Vagina (tissue), 2 donors: ENCODE results near the gene ATP7B. TPM values are rescaled to one million over a fixed set of nuclear protein-coding genes. Genes with fewer than 3 reads are reported as not detected.

Experiments
- DNase-seq, 2 donors: peaks; one replicate each; pipeline ENCODE4 v3.0.0-alpha.2; 2017; ENCODE audit errors: extremely low spot score in 2 of 2
- H3K27ac ChIP-seq: fragments of 200-600 bp; sonication (generic); one replicate; pipeline ENCODE4 v1.5.1; 2019
- H3K27me3 ChIP-seq: fragments of 200-600 bp; sonication (generic); one replicate; pipeline ENCODE4 v1.5.1; 2019
- H3K36me3 ChIP-seq, 2 donors: fragments of 200-600 bp; sonication (generic); one replicate each; pipeline ENCODE4 v1.5.1; 2017 to 2019
- H3K4me1 ChIP-seq: fragments of 200-600 bp; sonication (generic); one replicate; pipeline ENCODE4 v1.5.1; 2019
- H3K4me3 ChIP-seq, 2 donors: fragments of 200-600 bp; sonication (generic); 1 replicate in 1 of 2; 2 replicates in 1 of 2; pipeline ENCODE4 v1.5.1; 2016 to 2019
- H3K9me3 ChIP-seq: fragments of 200-600 bp; sonication (generic); one replicate; pipeline ENCODE4 v1.5.1; 2019
- POLR2A ChIP-seq, 2 donors: fragments of 450-650 bp; IDR thresholded peaks; one replicate each; pipeline ENCODE4 v1.6.1; 2017; ENCODE audit warnings: antibody characterized with exemption in 2 of 2, mild to moderate bottlenecking in 2 of 2, moderate library complexity in 2 of 2
- POLR2AphosphoS5 ChIP-seq, 2 donors: sonication (generic); formaldehyde crosslinking; IDR thresholded peaks; one replicate each; pipeline ENCODE4 v1.9.0; 2017; ENCODE audit warnings: antibody characterized with exemption in 2 of 2, mild to moderate bottlenecking in 2 of 2, low read depth in 1 of 2; ENCODE audit not compliant: insufficient read depth in 1 of 2
- intact Hi-C: fragments of 100-400 bp; cut with DNase I; formaldehyde crosslinking; loops from one replicate; pipeline ENCODE4 v1.15.1; 2023
- total RNA-seq: library from RNA; depleted of rRNA; stranded (reverse); fragments of >200 nt; gene quantifications from one replicate; pipeline ENCODE4 v1.2.3, GENCODE V29; 2016
- TF ChIP-seq, protein P1 (sequence below), 3 experiments: fragments of 450-650 bp in 2 of 3; fragments of 200-600 bp in 1 of 3; sonication (generic) in 1 of 3; IDR thresholded peaks; one replicate each; pipeline ENCODE4 v1.5.1; 2017 to 2019; ENCODE audit warnings: antibody characterized with exemption in 3 of 3, mild to moderate bottlenecking in 2 of 3, moderate library complexity in 2 of 3

Gene ATP7B
- total RNA-seq, 1 donor from 2014 or later = 2.5 TPM

DNA sequence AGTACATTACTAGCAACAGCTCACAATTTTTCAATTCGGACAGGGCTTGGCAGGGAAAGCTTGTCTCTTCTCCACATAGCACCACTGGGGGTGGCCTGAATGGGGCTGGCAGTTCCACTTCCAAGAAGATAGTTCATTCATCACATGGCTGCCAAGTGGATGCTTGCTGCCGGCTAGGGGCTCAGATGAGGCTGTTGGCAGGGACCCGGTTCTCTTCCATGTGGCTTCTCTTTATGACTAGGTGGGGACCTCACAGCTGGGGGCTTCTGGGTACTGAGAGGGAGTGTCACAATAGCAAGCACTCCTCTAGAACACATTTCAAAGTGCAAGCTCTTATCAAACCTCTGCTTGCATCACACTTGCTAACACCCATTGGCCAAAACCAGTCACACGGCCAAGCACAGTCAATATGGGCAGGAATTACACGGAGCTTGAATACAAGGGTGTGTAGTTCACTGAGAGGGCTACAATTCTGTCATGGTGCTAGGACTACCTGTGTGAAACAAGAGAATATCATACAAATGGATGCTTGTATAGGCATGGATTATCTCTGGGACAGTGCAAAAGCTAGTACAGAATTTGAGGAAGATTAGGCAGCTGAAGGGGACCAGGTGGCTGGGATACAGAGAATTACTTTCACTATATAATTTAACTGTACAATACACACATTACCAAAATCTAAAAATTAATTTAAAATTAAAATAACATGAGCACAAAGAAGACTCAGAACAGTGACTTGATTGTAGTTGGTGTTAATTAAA, 32.3 kb downstream of the ATP7B start:
- Histone ChIP-seq H3K36me3 (no peaks in the 10 kb centered on the region), H3K4me1 (no peaks in the 10 kb centered on the region), H3K27me3 (no peaks in the 10 kb centered on the region), H3K4me3 (no peak overlapping the region), H3K27ac (no peak overlapping the region), H3K9me3 (no peaks in the 10 kb centered on the region)
- DNase-seq = peak in 1 of 2 donors; percentile 76
- intact Hi-C loops = no loop called here
- no peak for TF ChIP-seq POLR2A (IDR thresholded peaks at IDR 0.05)
- TF ChIP-seq POLR2AphosphoS5 (IDR thresholded peaks at IDR 0.05; ENCODE audit: insufficient read depth in 1 of 2, low read depth in 1 of 2) = no peak
- TF ChIP-seq, protein P1, sequence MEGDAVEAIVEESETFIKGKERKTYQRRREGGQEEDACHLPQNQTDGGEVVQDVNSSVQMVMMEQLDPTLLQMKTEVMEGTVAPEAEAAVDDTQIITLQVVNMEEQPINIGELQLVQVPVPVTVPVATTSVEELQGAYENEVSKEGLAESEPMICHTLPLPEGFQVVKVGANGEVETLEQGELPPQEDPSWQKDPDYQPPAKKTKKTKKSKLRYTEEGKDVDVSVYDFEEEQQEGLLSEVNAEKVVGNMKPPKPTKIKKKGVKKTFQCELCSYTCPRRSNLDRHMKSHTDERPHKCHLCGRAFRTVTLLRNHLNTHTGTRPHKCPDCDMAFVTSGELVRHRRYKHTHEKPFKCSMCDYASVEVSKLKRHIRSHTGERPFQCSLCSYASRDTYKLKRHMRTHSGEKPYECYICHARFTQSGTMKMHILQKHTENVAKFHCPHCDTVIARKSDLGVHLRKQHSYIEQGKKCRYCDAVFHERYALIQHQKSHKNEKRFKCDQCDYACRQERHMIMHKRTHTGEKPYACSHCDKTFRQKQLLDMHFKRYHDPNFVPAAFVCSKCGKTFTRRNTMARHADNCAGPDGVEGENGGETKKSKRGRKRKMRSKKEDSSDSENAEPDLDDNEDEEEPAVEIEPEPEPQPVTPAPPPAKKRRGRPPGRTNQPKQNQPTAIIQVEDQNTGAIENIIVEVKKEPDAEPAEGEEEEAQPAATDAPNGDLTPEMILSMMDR (IDR thresholded peaks at IDR 0.05) = no peak

DNA sequence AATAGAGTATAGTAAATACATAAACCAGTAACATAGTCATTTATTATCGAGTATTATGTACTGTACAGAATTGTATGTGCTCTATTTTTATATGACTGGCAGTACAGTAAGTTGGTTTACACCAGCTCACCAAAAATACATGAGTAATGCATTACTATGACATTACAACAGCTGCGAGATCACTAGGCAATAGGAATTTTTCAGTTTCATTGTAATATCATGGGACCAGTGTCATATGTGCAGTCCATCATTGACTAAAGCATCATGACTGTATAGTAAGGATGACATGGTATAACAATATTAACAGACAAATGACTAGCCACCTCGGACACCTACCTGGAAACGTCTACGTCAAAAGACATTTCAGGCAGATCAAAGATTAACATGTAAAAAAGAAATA, 33.6 kb downstream of the ATP7B start:
- H3K27me3 ChIP-seq = no peaks in the 10 kb centered on the region
- DNase-seq = no peak
- no peaks in the 10 kb centered on the region for H3K9me3 ChIP-seq
- H3K4me3 ChIP-seq = no peak overlapping the region
- no peaks in the 10 kb centered on the region for H3K36me3 ChIP-seq
- TF ChIP-seq POLR2A (IDR thresholded peaks at IDR 0.05) = no peak
- TF ChIP-seq, protein P1 (IDR thresholded peaks at IDR 0.05) = no peak
- no peak for TF ChIP-seq POLR2AphosphoS5 (IDR thresholded peaks at IDR 0.05; ENCODE audit: insufficient read depth in 1 of 2, low read depth in 1 of 2)
- intact Hi-C loops = no loop called here
- no peaks in the 10 kb centered on the region for H3K4me1 ChIP-seq
- H3K27ac ChIP-seq = no peak overlapping the region

DNA sequence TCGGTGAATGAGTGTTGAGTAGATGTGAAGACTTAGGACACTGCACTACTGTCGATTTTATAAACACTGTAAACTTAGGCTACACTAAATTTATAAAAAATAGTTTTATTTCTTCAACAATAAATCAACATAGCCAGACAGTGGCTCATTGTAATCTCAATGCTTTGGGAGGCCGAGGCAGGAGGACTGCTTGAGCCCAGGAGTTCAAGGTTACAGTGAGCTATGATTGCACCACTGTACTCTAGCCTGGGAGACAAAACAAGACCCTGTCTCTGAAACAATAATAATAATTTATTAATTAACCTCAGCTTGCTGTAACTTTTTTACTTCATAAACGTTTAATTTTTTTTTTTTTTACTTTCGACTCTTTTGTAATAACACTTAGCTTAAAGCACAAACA, 34.4 kb downstream of the ATP7B start:
- Histone ChIP-seq H3K9me3 (no peaks in the 10 kb centered on the region), H3K27me3 (no peaks in the 10 kb centered on the region), H3K27ac (no peak overlapping the region), H3K4me1 (no peaks in the 10 kb centered on the region), H3K4me3 (no peak overlapping the region), H3K36me3 (no peaks in the 10 kb centered on the region)
- intact Hi-C loops = no loop called here
- no peak for TF ChIP-seq POLR2AphosphoS5 (IDR thresholded peaks at IDR 0.05; ENCODE audit: insufficient read depth in 1 of 2, low read depth in 1 of 2)
- TF ChIP-seq, protein P1 (IDR thresholded peaks at IDR 0.05) = no peak
- no peak for DNase-seq

- DNase-seq = no peak
- H3K27ac ChIP-seq = no peak overlapping the region
- no peaks in the 10 kb centered on the region for H3K27me3 ChIP-seq
- no peak overlapping the region for H3K4me3 ChIP-seq
- no peak for TF ChIP-seq POLR2AphosphoS5 (IDR thresholded peaks at IDR 0.05; ENCODE audit: insufficient read depth in 1 of 2, low read depth in 1 of 2)
- TF ChIP-seq, protein P1 (IDR thresholded peaks at IDR 0.05) = no peak
- TF ChIP-seq POLR2A (IDR thresholded peaks at IDR 0.05) = no peak
- H3K4me1 ChIP-seq = no peaks in the 10 kb centered on the region
- H3K36me3 ChIP-seq = no peaks in the 10 kb centered on the region
- no peaks in the 10 kb centered on the region for H3K9me3 ChIP-seq
- intact Hi-C loops = no loop called here
These were observed 34.8 kb downstream of the ATP7B start for GRCh38 chr13:51976423-51976822.

DNA sequence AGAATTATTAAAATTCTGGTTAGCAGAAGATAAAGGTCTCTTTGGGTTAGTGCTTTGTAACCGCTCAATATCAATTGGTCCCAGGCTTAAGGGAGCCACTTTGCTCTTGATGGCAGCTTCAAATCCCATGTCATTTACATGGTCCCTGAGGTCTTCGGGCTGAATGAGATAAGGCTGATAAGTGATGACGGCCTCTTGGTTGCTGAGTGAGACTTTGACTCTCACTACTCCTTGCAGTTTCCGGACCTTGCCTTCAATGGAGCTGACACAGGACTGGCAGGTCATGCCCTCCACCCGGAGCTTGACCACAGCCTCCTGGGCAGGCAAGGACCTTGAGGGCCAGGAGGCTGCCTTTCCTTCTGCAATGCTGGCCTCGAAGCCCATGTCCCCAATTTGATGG, 36.8 kb downstream of the ATP7B start:
- no peak for DNase-seq
- H3K4me3 ChIP-seq = no peak overlapping the region
- TF ChIP-seq POLR2AphosphoS5 (IDR thresholded peaks at IDR 0.05; ENCODE audit: insufficient read depth in 1 of 2, low read depth in 1 of 2) (no peak), POLR2A (IDR thresholded peaks at IDR 0.05) (no peak)
- TF ChIP-seq, protein P1 (IDR thresholded peaks at IDR 0.05) = no peak
- no peaks in the 10 kb centered on the region for H3K27me3 ChIP-seq
- intact Hi-C loops = no loop called here
- no peaks in the 10 kb centered on the region for H3K36me3 ChIP-seq
- no peaks in the 10 kb centered on the region for H3K4me1 ChIP-seq
- no peaks in the 10 kb centered on the region for H3K9me3 ChIP-seq
- H3K27ac ChIP-seq = no peak overlapping the region
